Suprapubic skin (tissue), 4 donors: ENCODE data around the gene ACHE.

ENCODE experiments used
- CTCF ChIP-seq, 2 donors: fragments of 200-600 bp in 1 of 2; fragments of 450-650 bp in 1 of 2; sonication (generic) in 1 of 2; IDR thresholded peaks; one replicate each; pipeline ENCODE4 v1.5.1; 2016 to 2019; ENCODE audit warnings: antibody characterized with exemption in 2 of 2, mild to moderate bottlenecking in 1 of 2, moderate library complexity in 1 of 2
- EP300 ChIP-seq: sonication (generic); formaldehyde crosslinking; IDR thresholded peaks from one replicate; pipeline ENCODE4 v1.6.1; 2017; ENCODE audit warnings: antibody characterized with exemption
- POLR2A ChIP-seq, 2 donors: fragments of 450-650 bp; IDR thresholded peaks; one replicate each; pipeline ENCODE4 v1.6.1; 2017; ENCODE audit warnings: antibody characterized with exemption in 2 of 2, mild to moderate bottlenecking in 2 of 2, moderate library complexity in 2 of 2
- POLR2AphosphoS5 ChIP-seq, 3 donors: sonication (generic); formaldehyde crosslinking; IDR thresholded peaks; one replicate each; pipeline ENCODE4 v1.6.1; 2017; ENCODE audit warnings: antibody characterized with exemption in 3 of 3

- TF ChIP-seq CTCF (IDR thresholded peaks at IDR 0.05) = no peak
- no peak for TF ChIP-seq POLR2AphosphoS5 (IDR thresholded peaks at IDR 0.05)
- TF ChIP-seq POLR2A (IDR thresholded peaks at IDR 0.05) = no peak
- TF ChIP-seq EP300 = no peak
Measured at GRCh38 chr7:100879685-100880261, 15.9 kb downstream of the ACHE start.
